ENCODE results near the gene PLCB3. TPM values are rescaled to one million over a fixed set of nuclear protein-coding genes. Genes with fewer than 3 reads are reported as not detected.

PLCB3 gene
- total and polyA plus RNA-seq, 9 donors, result 9.9 to 17.6 (median 12.9) TPM

- H3K27ac ChIP-seq (ENCODE audit: low read length), result no peak overlapping the region
- H3K4me3 ChIP-seq (ENCODE audit: low read length), result no peak overlapping the region
- 89% methylated on average over 15 of the region's 24 CpGs for WGBS (ENCODE audit: insufficient coverage)
- DNase-seq, result no peak
- no peaks in the 10 kb centered on the region for H3K9me3 ChIP-seq (replicated peaks; ENCODE audit: control insufficient read depth, low read depth, low read length)
- peaks cover 4% of the 10 kb centered on the region for H3K4me1 ChIP-seq (ENCODE audit: control insufficient read depth, insufficient read depth, low read length)
- peaks cover 75% of the 10 kb centered on the region for H3K36me3 ChIP-seq (ENCODE audit: control insufficient read depth, insufficient read depth, low read length)
- H3K27me3 ChIP-seq (ENCODE audit: control insufficient read depth, insufficient read depth, low read length), result no peaks in the 10 kb centered on the region
Observed at GRCh38 chr11:64258356-64258755, 7.0 kb downstream of the PLCB3 start.

DNA sequence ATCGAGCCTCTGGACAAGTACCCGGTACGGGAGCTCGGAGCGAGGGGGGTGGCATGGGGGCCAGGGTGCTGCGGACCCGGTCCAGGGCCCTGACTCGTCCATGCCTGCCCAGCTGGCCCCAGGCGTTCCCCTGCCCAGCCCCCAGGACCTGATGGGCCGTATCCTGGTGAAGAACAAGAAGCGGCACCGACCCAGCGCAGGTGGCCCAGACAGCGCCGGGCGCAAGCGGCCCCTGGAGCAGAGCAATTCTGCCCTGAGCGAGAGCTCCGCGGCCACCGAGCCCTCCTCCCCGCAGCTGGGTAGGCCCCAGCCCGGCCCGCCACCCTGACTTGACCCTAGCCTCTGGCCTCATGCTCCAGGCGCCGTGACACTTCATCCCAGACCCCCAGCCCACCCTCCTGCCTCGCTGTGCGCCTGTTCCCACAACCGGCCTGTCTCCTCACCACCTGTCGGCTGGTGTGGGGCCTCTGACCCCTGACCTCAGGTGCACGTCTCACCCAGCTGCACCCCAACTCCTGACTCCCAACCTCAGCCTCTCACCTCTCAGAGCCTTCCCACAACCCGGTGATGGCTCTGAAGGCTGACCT lies 7.7 kb downstream of the PLCB3 start:
- Histone ChIP-seq H3K36me3 (ENCODE audit: control insufficient read depth, insufficient read depth, low read length) (peaks cover 79% of the 10 kb centered on the region), H3K27me3 (ENCODE audit: control insufficient read depth, insufficient read depth, low read length) (no peaks in the 10 kb centered on the region), H3K27ac (ENCODE audit: low read length) (no peak overlapping the region), H3K9me3 (replicated peaks; ENCODE audit: control insufficient read depth, low read depth, low read length) (no peaks in the 10 kb centered on the region), H3K4me3 (ENCODE audit: low read length) (no peak overlapping the region), H3K4me1 (ENCODE audit: control insufficient read depth, insufficient read depth, low read length) (no peaks in the 10 kb centered on the region)
- no peak for DNase-seq
- 89% methylated on average over 32 of the region's 32 CpGs for WGBS (ENCODE audit: insufficient coverage)

DNA sequence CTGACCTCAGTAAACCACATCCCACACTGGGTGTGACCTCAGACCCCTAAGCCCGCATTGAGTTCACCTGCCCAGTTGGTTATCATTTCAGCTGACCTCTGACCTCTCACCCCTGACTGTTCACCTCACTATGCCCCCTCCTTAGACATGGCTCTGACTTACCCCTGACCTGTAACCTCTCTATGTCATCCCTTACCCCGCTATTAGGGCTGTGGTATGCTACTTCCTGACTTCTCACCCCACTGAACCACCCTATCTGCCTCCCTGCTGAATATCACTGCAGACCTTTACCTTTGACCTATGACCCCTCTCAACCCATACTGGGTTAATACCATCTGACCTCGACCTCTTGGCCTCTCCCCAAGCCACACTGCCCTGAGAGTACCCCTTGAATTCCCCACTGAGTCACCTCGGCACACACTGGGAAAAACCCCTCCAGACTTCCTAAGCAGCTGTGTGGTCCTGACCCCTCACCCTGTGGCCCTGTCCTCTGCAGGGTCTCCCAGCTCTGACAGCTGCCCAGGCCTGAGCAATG lies 8.3 kb downstream of the PLCB3 start:
- no peak overlapping the region for H3K4me3 ChIP-seq (ENCODE audit: low read length)
- no peaks in the 10 kb centered on the region for H3K27me3 ChIP-seq (ENCODE audit: control insufficient read depth, insufficient read depth, low read length)
- H3K4me1 ChIP-seq (ENCODE audit: control insufficient read depth, insufficient read depth, low read length), result no peaks in the 10 kb centered on the region
- DNase-seq, result no peak
- peaks cover 84% of the 10 kb centered on the region for H3K36me3 ChIP-seq (ENCODE audit: control insufficient read depth, insufficient read depth, low read length)
- WGBS (ENCODE audit: insufficient coverage), result 83% methylated on average over 2 of the region's 4 CpGs
- no peaks in the 10 kb centered on the region for H3K9me3 ChIP-seq (replicated peaks; ENCODE audit: control insufficient read depth, low read depth, low read length)
- no peak overlapping the region for H3K27ac ChIP-seq (ENCODE audit: low read length)

DNA sequence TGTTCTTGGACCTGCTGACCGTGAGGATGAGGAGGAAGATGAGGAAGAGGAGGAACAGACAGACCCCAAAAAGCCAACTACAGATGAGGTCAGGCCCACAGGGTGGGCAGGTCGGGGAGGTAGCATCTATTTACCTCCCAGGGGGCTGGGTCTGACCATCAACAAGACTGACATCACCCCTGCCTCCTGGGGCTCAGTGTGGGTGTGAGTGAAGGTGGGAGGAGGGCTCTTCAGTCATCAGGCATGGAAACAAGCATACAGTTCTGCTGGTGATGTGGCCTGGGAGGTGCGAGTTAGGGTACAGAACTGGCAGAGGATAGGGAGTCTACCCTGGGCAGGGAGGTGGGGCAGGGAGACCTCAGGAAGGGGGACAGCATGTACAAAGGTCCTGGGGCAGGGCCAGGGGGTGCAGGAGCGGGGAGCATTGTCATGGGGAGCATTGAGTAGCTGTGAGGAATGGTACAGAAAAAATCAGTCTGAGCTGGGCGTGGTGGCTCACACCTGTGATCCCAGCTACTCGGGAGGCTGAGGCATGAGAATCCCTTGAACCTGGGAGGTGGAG lies 8.9 kb downstream of the PLCB3 start:
- no peak for DNase-seq
- Histone ChIP-seq H3K27ac (ENCODE audit: low read length) (no peak overlapping the region), H3K4me3 (ENCODE audit: low read length) (no peak overlapping the region), H3K36me3 (ENCODE audit: control insufficient read depth, insufficient read depth, low read length) (peaks cover 83% of the 10 kb centered on the region), H3K27me3 (ENCODE audit: control insufficient read depth, insufficient read depth, low read length) (no peaks in the 10 kb centered on the region), H3K9me3 (replicated peaks; ENCODE audit: control insufficient read depth, low read depth, low read length) (no peaks in the 10 kb centered on the region), H3K4me1 (ENCODE audit: control insufficient read depth, insufficient read depth, low read length) (no peaks in the 10 kb centered on the region)
- WGBS (ENCODE audit: insufficient coverage), result 96% methylated on average over 4 of the region's 6 CpGs

DNA sequence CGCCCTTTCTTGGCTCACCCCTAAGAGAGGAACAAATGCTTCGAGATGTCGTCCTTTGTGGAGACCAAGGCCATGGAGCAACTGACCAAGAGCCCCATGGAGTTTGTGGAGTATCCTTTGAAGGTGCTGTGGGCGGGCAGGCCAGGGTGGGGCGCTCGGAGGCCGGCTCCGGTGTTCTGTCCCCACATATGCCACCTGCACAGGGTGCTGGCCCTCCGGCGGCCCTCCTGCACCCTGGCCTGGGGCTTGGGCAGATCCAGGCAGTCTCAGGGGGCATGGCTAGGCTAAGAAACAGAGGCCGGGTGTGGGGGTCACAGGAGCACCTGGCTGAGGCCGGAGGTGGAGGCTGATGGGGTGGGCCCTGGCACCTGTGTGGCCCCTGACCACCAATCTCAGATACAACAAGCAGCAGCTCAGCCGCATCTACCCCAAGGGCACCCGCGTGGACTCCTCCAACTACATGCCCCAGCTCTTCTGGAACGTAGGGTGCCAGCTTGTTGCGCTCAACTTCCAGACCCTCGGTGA lies 10.3 kb downstream of the PLCB3 start:
- H3K4me1 ChIP-seq (ENCODE audit: control insufficient read depth, insufficient read depth, low read length), result no peaks in the 10 kb centered on the region
- H3K27ac ChIP-seq (ENCODE audit: low read length), result no peak overlapping the region
- 92% methylated on average over 15 of the region's 18 CpGs for WGBS (ENCODE audit: insufficient coverage)
- H3K9me3 ChIP-seq (replicated peaks; ENCODE audit: control insufficient read depth, low read depth, low read length), result no peaks in the 10 kb centered on the region
- H3K4me3 ChIP-seq (ENCODE audit: low read length), result no peak overlapping the region
- DNase-seq, result no peak
- peaks cover 83% of the 10 kb centered on the region for H3K36me3 ChIP-seq (ENCODE audit: control insufficient read depth, insufficient read depth, low read length)
- H3K27me3 ChIP-seq (ENCODE audit: control insufficient read depth, insufficient read depth, low read length), result no peaks in the 10 kb centered on the region

- H3K4me3 ChIP-seq (ENCODE audit: low read length), result no peak overlapping the region
- H3K27ac ChIP-seq (ENCODE audit: low read length), result no peak overlapping the region
- no peaks in the 10 kb centered on the region for H3K9me3 ChIP-seq (replicated peaks; ENCODE audit: control insufficient read depth, low read depth, low read length)
- DNase-seq, result no peak
- H3K27me3 ChIP-seq (ENCODE audit: control insufficient read depth, insufficient read depth, low read length), result no peaks in the 10 kb centered on the region
- H3K4me1 ChIP-seq (ENCODE audit: control insufficient read depth, insufficient read depth, low read length), result peaks cover 4% of the 10 kb centered on the region
- H3K36me3 ChIP-seq (ENCODE audit: control insufficient read depth, insufficient read depth, low read length), result peaks cover 82% of the 10 kb centered on the region
- WGBS (ENCODE audit: insufficient coverage), result 91% methylated on average over 40 of the region's 42 CpGs
Observed at GRCh38 chr11:64262271-64263002, 11.1 kb downstream of the PLCB3 start.

DNA sequence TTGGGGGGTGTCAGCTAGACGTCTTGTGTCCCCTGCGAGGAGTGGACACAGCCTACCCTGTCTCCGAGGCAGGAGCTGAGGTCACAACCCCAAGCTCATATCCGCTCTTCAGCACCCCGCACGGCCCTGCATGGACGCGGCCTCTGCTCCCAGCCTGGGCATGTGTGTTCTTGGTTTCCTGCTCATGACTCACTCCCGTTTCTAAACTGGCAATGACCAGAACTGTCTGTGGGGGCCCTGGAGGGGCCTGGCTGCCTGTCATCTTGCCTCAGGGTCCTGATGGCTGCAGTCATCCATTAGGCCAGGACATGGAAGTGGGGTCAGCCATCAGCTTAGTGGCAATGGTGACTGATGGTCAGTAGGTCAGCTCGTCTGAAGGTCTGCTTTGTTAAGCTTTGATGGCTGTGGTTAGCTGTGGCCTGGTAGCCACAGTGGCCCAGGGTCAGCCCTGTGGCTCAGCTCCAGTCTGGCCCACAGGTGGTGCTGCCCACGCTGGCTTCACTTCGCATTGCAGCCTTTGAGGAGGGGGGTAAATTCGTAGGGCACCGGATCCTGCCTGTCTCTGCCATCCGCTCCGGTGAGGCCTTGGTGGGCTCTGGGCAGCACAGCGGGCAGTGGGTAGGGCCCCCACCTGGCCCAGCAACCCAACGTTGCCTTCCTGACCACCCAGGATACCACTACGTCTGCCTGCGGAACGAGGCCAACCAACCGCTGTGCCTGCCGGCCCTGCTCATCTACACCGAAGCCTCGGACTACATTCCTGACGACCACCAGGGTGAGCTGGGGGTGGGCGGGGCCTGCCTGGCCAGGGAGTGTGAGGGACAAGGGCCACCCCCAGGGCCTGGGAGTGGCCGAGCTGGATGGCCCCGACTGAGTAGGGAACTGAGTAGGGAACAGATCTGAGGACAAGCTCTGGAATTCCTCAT lies 12.0 kb downstream of the PLCB3 start:
- WGBS (ENCODE audit: insufficient coverage), result 61% methylated on average over 18 of the region's 29 CpGs
- no peak for DNase-seq
- Histone ChIP-seq H3K27me3 (ENCODE audit: control insufficient read depth, insufficient read depth, low read length) (no peaks in the 10 kb centered on the region), H3K9me3 (replicated peaks; ENCODE audit: control insufficient read depth, low read depth, low read length) (no peaks in the 10 kb centered on the region), H3K4me1 (ENCODE audit: control insufficient read depth, insufficient read depth, low read length) (peaks cover 13% of the 10 kb centered on the region), H3K36me3 (ENCODE audit: control insufficient read depth, insufficient read depth, low read length) (peaks cover 79% of the 10 kb centered on the region), H3K4me3 (ENCODE audit: low read length) (no peak overlapping the region), H3K27ac (ENCODE audit: low read length) (no peak overlapping the region)

GRCh38 chr11:64263947-64264317 lies 12.6 kb downstream of the PLCB3 start:
- H3K36me3 ChIP-seq (ENCODE audit: control insufficient read depth, insufficient read depth, low read length), result peaks cover 72% of the 10 kb centered on the region
- H3K27me3 ChIP-seq (ENCODE audit: control insufficient read depth, insufficient read depth, low read length), result no peaks in the 10 kb centered on the region
- peaks cover 19% of the 10 kb centered on the region for H3K4me1 ChIP-seq (ENCODE audit: control insufficient read depth, insufficient read depth, low read length)
- H3K4me3 ChIP-seq (ENCODE audit: low read length), result no peak overlapping the region
- H3K9me3 ChIP-seq (replicated peaks; ENCODE audit: control insufficient read depth, low read depth, low read length), result no peaks in the 10 kb centered on the region
- 88% methylated on average over 5 of the region's 8 CpGs for WGBS (ENCODE audit: insufficient coverage)
- DNase-seq, result no peak
- no peak overlapping the region for H3K27ac ChIP-seq (ENCODE audit: low read length)

DNA sequence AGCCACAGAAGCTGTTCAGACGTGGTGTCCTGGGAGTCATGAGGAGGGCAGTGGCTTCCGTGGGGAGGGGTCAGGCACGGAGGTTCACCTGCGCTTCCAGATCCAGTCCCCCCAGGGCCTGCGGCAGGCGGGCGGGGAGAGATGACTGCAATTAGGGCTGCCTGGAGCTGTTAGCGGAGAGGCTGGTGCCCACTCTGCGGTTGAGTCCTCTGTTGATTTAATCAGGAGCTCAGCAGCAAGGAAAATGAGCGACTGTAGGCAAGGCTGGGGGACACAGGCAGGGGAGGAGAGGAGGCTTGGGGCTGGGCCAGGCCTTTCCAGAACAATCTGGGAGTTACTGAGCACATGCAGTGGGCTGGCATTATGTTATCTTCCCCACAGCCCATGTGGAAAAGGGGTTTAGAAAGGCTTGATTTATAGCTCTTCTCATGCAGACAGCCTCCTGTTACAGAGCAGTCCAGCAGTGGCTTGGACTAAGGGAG lies 13.1 kb downstream of the PLCB3 start:
- H3K4me1 ChIP-seq (ENCODE audit: control insufficient read depth, insufficient read depth, low read length), result peaks cover 23% of the 10 kb centered on the region
- H3K27ac ChIP-seq (ENCODE audit: low read length), result no peak overlapping the region
- DNase-seq, result no peak
- H3K36me3 ChIP-seq (ENCODE audit: control insufficient read depth, insufficient read depth, low read length), result peaks cover 68% of the 10 kb centered on the region
- H3K4me3 ChIP-seq (ENCODE audit: low read length), result no peak overlapping the region
- no peaks in the 10 kb centered on the region for H3K27me3 ChIP-seq (ENCODE audit: control insufficient read depth, insufficient read depth, low read length)
- H3K9me3 ChIP-seq (replicated peaks; ENCODE audit: control insufficient read depth, low read depth, low read length), result no peaks in the 10 kb centered on the region
- WGBS (ENCODE audit: insufficient coverage), result 74% methylated on average over 9 of the region's 10 CpGs
